Mesendoderm (in vitro differentiated cells): ENCODE data around the gene ARHGAP10.

Experiments
- DNase-seq: peaks from one replicate; pipeline ENCODE4 v3.0.0; 2013
- H2AK5ac ChIP-seq: 2 replicates; pipeline ENCODE4 v1.6.1; 2013; ENCODE audit warnings: low read length, inconsistent platforms
- H2BK120ac ChIP-seq: 2 replicates; pipeline ENCODE4 v1.6.1; 2013; ENCODE audit warnings: low read depth, mild to moderate bottlenecking, low read length, moderate library complexity, mixed read lengths
- H2BK15ac ChIP-seq: replicated peaks from 2 replicates; pipeline ENCODE4 v1.6.1; 2013; ENCODE audit warnings: low read depth, mild to moderate bottlenecking, moderate library complexity
- H2BK5ac ChIP-seq: 2 replicates; pipeline ENCODE4 v1.6.1; 2013; ENCODE audit warnings: low read length, inconsistent platforms
- H3K18ac ChIP-seq: 2 replicates; pipeline ENCODE4 v1.6.1; 2013; ENCODE audit warnings: mild to moderate bottlenecking, low read length, mixed read lengths
- H3K23ac ChIP-seq: one replicate; pipeline ENCODE4 v1.6.1; 2013; ENCODE audit warnings: low read length
- H3K27ac ChIP-seq: 2 replicates; pipeline ENCODE4 v1.5.1; 2013; ENCODE audit warnings: low read depth, mild to moderate bottlenecking, inconsistent platforms, low read length, moderate library complexity
- H3K27me3 ChIP-seq: 2 replicates; pipeline ENCODE4 v1.6.1; 2013; ENCODE audit warnings: low read length, control low read depth, mild to moderate bottlenecking, inconsistent platforms; ENCODE audit not compliant: insufficient read depth, poor library complexity
- H3K36me3 ChIP-seq: 2 replicates; pipeline ENCODE4 v1.6.1; 2013; ENCODE audit warnings: low read length, inconsistent platforms; ENCODE audit not compliant: control insufficient read depth, insufficient read depth
- H3K4ac ChIP-seq: one replicate; pipeline ENCODE4 v1.6.1; 2013; ENCODE audit warnings: low read depth, mild to moderate bottlenecking, low read length, moderate library complexity
- H3K4me1 ChIP-seq: 2 replicates; pipeline ENCODE4 v1.6.1; 2013; ENCODE audit warnings: low read depth, low read length, inconsistent platforms; ENCODE audit not compliant: control insufficient read depth
- H3K4me2 ChIP-seq: 2 replicates; pipeline ENCODE4 v1.6.1; 2013; ENCODE audit warnings: low read length
- H3K4me3 ChIP-seq: 2 replicates; pipeline ENCODE4 v1.5.1; 2013; ENCODE audit warnings: mild to moderate bottlenecking, low read length
- H3K56ac ChIP-seq: one replicate; pipeline ENCODE4 v1.6.1; 2013; ENCODE audit warnings: low read length
- H3K79me1 ChIP-seq: 2 replicates; pipeline ENCODE4 v1.6.1; 2013; ENCODE audit warnings: low read length, inconsistent platforms
- H3K79me2 ChIP-seq: 2 replicates; pipeline ENCODE4 v1.6.1; 2013; ENCODE audit warnings: mild to moderate bottlenecking, low read length; ENCODE audit not compliant: control insufficient read depth, insufficient read depth
- H3K9ac ChIP-seq: 2 replicates; pipeline ENCODE4 v1.6.1; 2013; ENCODE audit warnings: low read length, inconsistent platforms
- H4K5ac ChIP-seq: one replicate; pipeline ENCODE4 v1.6.1; 2013; ENCODE audit warnings: low read length
- H4K8ac ChIP-seq: one replicate; pipeline ENCODE4 v1.6.1; 2013; ENCODE audit warnings: low read depth, mild to moderate bottlenecking, control low read depth, low read length, moderate library complexity
- WGBS: extraction: QIAGEN DNeasy Blood & Tissue Kit; methylation state at CpG from one replicate; pipeline ENCODE4 v1.1.7; 2013; ENCODE audit warnings: low lambda C conversion rate, missing lambda C conversion rate; ENCODE audit not compliant: insufficient coverage; ENCODE audit errors: extremely low coverage; 5-methylcytosine and 5-hydroxymethylcytosine counted together

Gene ARHGAP10

DNA sequence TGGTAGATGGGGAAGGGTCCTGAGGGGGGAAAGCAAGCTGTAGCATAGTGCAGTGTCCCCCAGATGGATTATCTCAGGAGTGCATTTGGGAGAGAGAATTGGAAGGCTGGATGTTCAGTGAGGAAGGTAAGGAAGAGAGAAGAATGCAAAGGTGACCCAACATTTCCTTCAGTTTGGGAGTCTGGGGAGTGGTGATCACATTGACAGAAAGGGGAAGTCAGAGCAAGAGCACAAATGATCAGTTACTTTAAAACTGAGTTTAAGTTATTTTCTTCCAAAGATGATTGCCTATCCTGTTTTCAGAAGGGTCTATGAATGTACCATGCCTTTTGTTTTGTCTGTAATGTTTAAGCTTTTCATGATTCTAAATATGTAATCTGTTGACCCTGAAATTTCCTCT is 47.6 kb downstream of the ARHGAP10 start:
- Histone ChIP-seq H3K4me1 (peaks cover 2% of the 10 kb centered on the region), H3K27ac (no peak overlapping the region), H3K9ac (no peak overlapping the region), H3K36me3 (no peaks in the 10 kb centered on the region), H2BK5ac (no peak overlapping the region), H3K56ac (no peak overlapping the region), H2BK15ac (no peak overlapping the region), H3K23ac (no peak overlapping the region), H3K18ac (no peak overlapping the region), H2BK120ac (no peak overlapping the region), H3K4ac (no peak overlapping the region), H3K4me3 (no peak overlapping the region), H3K79me1 (peaks cover 5% of the 10 kb centered on the region), H3K4me2 (no peak overlapping the region), H4K8ac (no peak overlapping the region), H4K5ac (no peak overlapping the region), H3K79me2 (no peaks in the 10 kb centered on the region), H2AK5ac (no peak overlapping the region), H3K27me3 (no peaks in the 10 kb centered on the region)
- no peak for DNase-seq

DNA sequence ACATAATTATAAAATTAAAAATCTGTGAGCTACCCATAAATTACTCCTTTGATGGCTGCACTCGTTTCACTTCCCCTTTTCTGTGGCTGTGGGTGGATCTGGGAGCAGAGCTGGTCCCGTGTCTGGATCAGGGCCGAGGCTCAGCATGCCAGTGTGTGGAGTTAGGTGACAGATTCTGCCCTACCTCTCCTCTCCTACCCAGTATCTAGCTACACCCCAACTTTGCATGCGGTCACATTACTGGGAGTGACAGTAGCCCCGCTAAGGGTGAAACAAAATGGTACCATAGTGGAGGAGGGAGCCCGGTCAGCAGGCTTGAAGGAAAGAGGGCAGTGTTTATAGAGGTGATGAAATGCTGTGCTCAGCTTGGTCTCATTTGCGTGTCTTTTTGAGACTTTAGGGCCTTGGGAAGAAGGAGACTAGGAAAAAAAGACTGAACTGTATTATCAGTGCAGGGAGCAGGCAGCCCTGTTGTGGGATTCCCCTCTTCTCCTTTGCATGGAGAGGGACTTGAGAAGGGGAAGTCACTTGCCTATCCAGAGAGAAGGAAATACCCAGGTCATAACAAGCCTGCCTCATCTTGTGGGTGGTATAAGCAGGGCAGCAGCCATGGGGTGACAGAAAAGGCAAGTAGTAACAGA is 48.4 kb downstream of the ARHGAP10 start:
- no peaks in the 10 kb centered on the region for H3K36me3 ChIP-seq
- H3K27me3 ChIP-seq = no peaks in the 10 kb centered on the region
- no peak overlapping the region for H3K4ac ChIP-seq
- H2BK120ac ChIP-seq = no peak overlapping the region
- H3K4me1 ChIP-seq = peaks cover 2% of the 10 kb centered on the region
- H3K9ac ChIP-seq = no peak overlapping the region
- H2AK5ac ChIP-seq = no peak overlapping the region
- peaks cover 5% of the 10 kb centered on the region for H3K79me1 ChIP-seq
- H3K4me2 ChIP-seq = no peak overlapping the region
- WGBS = no CpG with 5 or more reads among the region's 7 CpGs
- no peak for DNase-seq
- no peak overlapping the region for H3K18ac ChIP-seq
- H3K56ac ChIP-seq = peak overlapping the region; percentile 42
- no peak overlapping the region for H3K4me3 ChIP-seq
- no peak overlapping the region for H4K5ac ChIP-seq
- no peak overlapping the region for H4K8ac ChIP-seq
- no peak overlapping the region for H3K27ac ChIP-seq
- no peak overlapping the region for H2BK15ac ChIP-seq
- H3K23ac ChIP-seq = no peak overlapping the region
- H2BK5ac ChIP-seq = no peak overlapping the region
- H3K79me2 ChIP-seq = no peaks in the 10 kb centered on the region

DNA sequence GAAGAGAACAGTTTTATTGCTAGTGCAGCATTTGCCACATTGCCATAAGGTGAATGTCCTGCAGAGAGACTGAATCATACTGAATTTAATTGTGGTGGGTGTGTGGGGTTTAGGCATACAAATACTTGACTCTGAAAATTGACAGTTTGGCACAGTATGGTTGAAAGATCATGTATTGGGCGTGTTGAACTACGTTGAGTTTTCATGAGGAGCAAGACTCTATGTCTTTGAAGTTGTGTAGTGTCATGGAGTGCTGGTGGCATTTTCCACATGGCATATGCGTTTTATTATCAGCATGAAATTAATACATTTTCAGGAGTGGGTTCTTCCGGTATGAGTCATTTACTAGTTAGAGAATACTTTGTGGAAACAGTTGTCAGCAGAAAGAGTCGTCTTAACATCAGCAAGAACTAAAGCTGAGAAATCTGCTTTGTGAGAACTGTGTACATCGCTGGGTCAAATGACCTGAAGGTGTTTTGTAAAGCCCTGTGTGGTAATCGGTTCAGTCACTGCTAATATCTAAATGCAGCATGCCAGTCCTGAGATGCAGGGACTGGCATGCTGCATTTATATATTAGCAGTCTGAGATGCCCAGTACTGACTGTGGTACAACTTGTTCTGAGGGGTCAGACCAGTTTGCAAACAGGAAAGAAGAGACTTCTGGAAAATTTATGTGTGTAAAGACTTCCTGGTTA is 50.3 kb downstream of the ARHGAP10 start:
- Histone ChIP-seq H2BK5ac (no peak overlapping the region), H3K27ac (no peak overlapping the region), H3K4ac (no peak overlapping the region), H3K79me1 (peaks cover 3% of the 10 kb centered on the region), H3K27me3 (no peaks in the 10 kb centered on the region), H3K56ac (no peak overlapping the region), H3K4me3 (no peak overlapping the region), H3K79me2 (no peaks in the 10 kb centered on the region), H3K4me2 (no peak overlapping the region), H2BK15ac (no peak overlapping the region), H4K5ac (no peak overlapping the region), H3K18ac (no peak overlapping the region), H3K23ac (no peak overlapping the region), H2AK5ac (no peak overlapping the region), H3K36me3 (no peaks in the 10 kb centered on the region), H4K8ac (no peak overlapping the region), H2BK120ac (no peak overlapping the region), H3K9ac (no peak overlapping the region), H3K4me1 (peaks cover 6% of the 10 kb centered on the region)
- no peak for DNase-seq
- WGBS = no CpG with 5 or more reads among the region's 7 CpGs

DNA sequence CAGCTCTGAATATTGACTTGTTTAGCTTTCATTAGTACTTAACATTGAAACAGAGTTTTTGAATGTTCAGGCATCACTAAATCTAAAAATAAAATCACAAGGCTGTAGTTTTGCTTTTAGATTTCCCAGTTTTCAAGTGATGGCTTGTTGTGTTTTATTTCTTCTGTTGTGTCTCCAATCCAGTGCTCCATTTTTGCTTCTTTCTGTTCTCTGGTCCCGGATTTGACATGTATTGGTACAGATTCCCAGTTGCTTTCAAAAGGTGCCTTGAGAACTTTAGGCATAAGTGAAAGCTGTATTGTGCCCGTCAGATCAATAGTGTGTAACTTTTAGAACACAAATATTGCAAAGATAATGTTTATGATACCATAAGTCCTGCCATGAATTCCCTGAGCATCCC is 53.2 kb downstream of the ARHGAP10 start:
- Histone ChIP-seq H3K4me2 (no peak overlapping the region), H3K23ac (no peak overlapping the region), H3K9ac (no peak overlapping the region), H3K79me1 (peaks cover 2% of the 10 kb centered on the region), H3K27me3 (no peaks in the 10 kb centered on the region), H3K4me3 (no peak overlapping the region), H3K56ac (no peak overlapping the region), H2AK5ac (no peak overlapping the region), H2BK5ac (no peak overlapping the region), H3K4ac (no peak overlapping the region), H3K27ac (no peak overlapping the region), H4K8ac (no peak overlapping the region), H4K5ac (no peak overlapping the region), H3K79me2 (no peaks in the 10 kb centered on the region), H3K18ac (no peak overlapping the region), H2BK120ac (no peak overlapping the region), H3K4me1 (peaks cover 8% of the 10 kb centered on the region), H3K36me3 (no peaks in the 10 kb centered on the region), H2BK15ac (no peak overlapping the region)
- WGBS = no CpG with 5 or more reads among the region's 2 CpGs
- no peak for DNase-seq

DNA sequence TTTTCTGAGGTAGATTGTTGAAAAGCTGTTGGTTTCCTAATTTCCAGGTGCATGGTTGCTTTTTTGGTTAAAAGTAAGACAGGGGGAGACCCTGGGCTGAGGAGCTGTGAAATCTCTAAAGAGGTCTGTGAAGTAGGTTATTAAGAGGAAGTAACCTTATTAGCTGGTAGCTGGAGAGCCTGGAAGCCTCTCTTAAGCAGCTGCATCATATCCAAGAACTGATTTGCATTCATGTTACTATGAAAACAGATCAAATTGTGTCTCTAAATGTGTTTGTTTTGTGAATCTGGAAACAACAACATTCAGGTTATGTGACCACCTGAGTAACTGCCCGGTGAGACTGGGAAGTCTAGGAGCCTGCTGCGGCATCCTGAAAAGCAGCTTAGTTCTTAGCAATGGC is 54.1 kb downstream of the ARHGAP10 start:
- Histone ChIP-seq H3K4me1 (peaks cover 8% of the 10 kb centered on the region), H3K18ac (no peak overlapping the region), H2BK15ac (no peak overlapping the region), H3K56ac (no peak overlapping the region), H3K27ac (no peak overlapping the region), H3K27me3 (no peaks in the 10 kb centered on the region), H3K4me2 (no peak overlapping the region), H4K5ac (no peak overlapping the region), H3K9ac (no peak overlapping the region), H3K4me3 (no peak overlapping the region), H2BK120ac (no peak overlapping the region), H2BK5ac (no peak overlapping the region), H2AK5ac (no peak overlapping the region), H3K79me2 (no peaks in the 10 kb centered on the region), H4K8ac (no peak overlapping the region), H3K36me3 (no peaks in the 10 kb centered on the region), H3K4ac (no peak overlapping the region), H3K79me1 (peaks cover 2% of the 10 kb centered on the region), H3K23ac (no peak overlapping the region)
- no peak for DNase-seq
- no CpG with 5 or more reads among the region's 2 CpGs for WGBS

DNA sequence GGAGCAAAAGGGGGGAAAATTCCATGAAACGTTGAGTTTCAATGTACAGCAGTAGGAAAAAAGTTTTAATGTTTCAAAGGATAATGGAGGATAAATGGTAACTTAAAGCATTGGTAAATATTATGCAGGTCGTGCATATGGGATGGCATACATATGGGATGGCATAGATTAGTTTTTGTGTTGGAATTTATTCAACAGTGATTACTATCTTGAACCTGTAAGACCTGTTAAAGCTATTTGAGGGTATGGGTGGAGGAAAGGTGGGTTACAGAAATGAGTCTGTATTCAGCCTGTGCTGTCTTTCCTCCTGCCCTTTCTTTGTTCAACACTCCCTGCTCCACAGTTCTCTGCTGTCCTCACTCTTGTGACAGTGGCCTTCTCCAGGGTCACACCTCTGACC is 54.6 kb downstream of the ARHGAP10 start:
- Histone ChIP-seq H3K27me3 (no peaks in the 10 kb centered on the region), H3K27ac (no peak overlapping the region), H3K23ac (no peak overlapping the region), H3K56ac (no peak overlapping the region), H3K18ac (no peak overlapping the region), H2BK15ac (no peak overlapping the region), H3K79me1 (peaks cover 2% of the 10 kb centered on the region), H4K5ac (no peak overlapping the region), H2AK5ac (no peak overlapping the region), H3K4ac (no peak overlapping the region), H2BK120ac (no peak overlapping the region), H3K79me2 (no peaks in the 10 kb centered on the region), H2BK5ac (no peak overlapping the region), H4K8ac (no peak overlapping the region), H3K4me1 (peaks cover 8% of the 10 kb centered on the region), H3K36me3 (no peaks in the 10 kb centered on the region), H3K4me2 (no peak overlapping the region), H3K9ac (no peak overlapping the region), H3K4me3 (no peak overlapping the region)
- DNase-seq = no peak
- WGBS = no CpG with 5 or more reads among the region's 2 CpGs
